ENCODE data around the gene PSMC6. TPM values are rescaled to one million over a fixed set of nuclear protein-coding genes. Genes with fewer than 3 reads are reported as not detected.

PSMC6 gene
- 93.7 TPM for polyA plus RNA-seq (2013, experiment 1 of 2; ENCODE audit: insufficient read length)
- 68.6 TPM for polyA plus RNA-seq (2013, experiment 2 of 2; ENCODE audit: insufficient read length)

DNA sequence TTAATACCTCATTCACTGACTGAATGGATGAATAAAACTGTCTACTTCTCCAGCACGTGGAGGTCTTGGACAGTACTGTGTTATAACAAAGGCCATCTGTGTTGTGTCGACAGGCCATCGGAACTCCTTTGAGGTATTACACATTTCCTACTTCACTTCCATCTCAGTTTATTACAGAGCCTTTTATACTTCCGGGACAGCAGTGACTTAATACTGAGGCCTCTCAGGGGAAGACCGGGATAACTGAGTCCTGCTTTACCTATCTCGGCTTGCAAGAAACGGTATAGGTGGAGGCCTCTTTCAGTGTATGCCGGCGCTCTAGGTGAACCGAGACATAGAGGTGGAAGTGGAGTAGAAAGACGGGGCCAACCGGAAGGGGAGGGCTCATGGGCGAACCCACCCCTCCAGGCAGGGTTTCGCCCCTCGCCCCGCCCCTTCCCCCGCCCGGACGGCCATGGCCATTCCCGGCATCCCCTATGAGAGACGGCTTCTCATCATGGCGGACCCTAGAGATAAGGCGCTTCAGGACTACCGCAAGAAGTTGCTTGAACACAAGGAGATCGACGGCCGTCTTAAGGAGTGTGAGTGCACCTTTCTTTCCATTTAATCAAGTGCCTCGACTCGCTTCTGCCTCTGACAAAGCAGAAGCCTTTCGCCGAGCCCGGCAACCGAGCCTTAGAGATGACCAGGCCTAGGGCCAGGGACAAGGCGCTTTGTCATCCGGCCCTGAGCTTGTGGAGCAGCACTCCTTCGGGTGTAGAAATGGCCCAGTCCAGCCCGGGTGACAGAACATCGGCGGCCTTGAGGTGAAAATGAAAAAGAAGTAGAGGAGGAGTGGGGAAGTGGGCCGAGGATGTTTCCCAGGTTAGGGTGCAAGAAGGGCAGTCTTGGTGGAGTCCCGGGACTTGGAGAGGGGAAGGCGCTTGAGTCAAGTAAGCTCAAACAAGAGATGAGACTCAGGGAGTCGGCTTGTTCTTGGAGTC is at the start of gene PSMC6:
Gene PSMC6 (plus strand): TSS at position 477 of the 983 bp plus-strand sequence. CDS start 20 bp downstream, at position 497.
- DNase-seq, result peak; percentile 90

DNA sequence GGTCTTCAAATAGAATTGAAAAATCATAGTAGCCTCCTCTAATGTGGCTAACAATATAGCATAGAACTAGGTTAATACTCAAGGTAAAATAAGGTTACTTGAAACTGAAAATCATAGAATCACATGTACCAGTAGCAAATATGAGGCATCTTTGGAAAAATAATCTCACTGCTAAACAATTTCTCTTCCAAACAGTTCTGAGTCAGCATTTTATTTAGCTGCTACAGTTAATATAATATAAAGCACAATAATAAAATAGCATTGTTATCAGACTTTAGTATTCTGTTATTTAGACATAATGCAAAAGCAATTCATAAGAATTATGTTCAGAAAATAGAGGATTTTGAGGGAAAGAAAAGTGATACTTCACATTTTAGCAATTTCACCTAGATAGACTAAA is 46.7 kb upstream of the PSMC6 start:
- no peak for DNase-seq

GRCh38 chr14:52660832-52661231 is 46.2 kb upstream of the PSMC6 start:
- no peak for DNase-seq

- DNase-seq, result no peak
These were observed 45.7 kb upstream of the PSMC6 start for GRCh38 chr14:52661314-52661713.

- no peak for DNase-seq
These were observed 43.1 kb upstream of the PSMC6 start for GRCh38 chr14:52663850-52664249.

- DNase-seq, result no peak
These were observed 28.4 kb upstream of the PSMC6 start for GRCh38 chr14:52678591-52678990.

DNA sequence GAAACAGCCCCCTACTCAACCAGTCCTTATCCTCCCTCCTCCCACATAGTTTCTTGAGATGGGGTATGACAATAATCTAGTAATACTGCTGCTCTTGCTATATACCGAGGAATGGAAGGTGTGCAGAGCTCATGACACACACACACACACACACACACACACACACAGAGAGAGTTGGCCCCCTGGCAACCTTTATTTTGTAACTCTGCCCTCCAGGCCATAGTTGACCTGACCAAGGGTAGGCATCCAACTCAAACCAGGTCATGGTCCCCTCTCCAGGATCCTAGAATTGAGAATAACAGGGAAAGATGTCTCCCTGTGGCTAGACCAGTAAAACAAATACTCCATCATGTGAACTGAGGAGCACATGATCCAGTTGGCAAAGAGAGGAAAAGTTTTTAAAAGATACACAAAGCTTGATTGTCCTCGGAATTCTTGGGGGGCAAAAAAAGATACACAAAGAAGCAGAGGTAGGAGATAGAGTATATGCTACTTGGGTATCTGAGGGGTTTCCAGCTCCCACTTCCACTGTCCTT is 22.9 kb upstream of the PSMC6 start:
- no peak for DNase-seq

- no peak for DNase-seq
These were observed 20.8 kb upstream of the PSMC6 start for GRCh38 chr14:52686176-52686575.

GRCh38 chr14:52690983-52691760 is 15.8 kb upstream of the PSMC6 start:
- DNase-seq, result no peak

DNA sequence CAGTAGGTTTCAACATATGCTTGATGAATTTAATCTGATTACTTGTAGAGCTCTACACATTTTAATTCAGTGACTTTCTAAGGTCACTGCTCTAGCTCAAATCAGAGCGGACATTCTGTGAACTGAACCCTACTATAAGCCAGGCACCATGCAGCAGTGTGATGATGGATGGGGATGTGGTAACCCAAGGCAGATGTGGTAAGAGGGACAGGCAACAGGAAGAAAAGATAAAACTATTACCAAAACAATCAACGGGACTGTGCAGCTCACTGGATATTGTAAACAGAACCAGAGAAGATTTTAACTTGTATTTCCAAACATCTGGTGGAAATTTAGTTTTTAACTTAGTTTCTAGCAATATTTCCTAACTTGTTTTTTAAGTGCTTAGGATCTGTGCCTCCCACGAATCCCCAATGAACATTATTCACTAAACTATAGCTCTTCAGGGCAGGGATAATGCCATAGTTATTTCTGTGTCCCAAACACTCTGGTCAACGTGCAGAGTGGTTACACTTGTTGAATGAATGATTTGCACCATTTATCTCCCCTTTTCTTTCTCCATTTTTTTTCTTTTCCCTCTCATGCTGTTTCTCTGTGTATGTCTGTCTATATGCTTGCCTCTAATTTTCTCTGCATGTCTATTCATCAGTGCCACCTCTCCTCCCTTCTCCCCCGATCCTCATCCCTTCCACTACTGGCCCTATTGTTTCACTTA is 14.6 kb upstream of the PSMC6 start:
- DNase-seq, result no peak

GRCh38 chr14:52693036-52693435 is 14.0 kb upstream of the PSMC6 start:
- no peak for DNase-seq

DNA sequence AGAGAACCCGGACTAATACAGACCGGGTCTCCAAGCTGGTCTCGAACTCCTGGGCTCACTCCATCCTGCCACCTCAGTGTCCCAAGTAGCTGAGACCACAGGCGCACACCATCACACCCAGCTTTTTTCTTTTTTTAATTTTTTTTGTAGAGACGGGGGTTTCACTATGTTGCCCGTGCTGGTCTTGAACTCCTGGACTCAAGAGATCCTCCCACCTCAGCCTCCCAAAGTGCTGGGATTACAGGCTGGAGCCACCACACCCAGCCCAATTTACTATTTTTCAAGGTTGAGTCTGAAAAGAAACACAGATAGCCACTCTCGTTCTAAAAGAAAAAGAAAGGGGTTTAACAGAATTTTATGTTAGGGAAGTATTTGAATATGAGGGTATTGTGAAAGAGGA is 13.5 kb upstream of the PSMC6 start:
- DNase-seq, result no peak

DNA sequence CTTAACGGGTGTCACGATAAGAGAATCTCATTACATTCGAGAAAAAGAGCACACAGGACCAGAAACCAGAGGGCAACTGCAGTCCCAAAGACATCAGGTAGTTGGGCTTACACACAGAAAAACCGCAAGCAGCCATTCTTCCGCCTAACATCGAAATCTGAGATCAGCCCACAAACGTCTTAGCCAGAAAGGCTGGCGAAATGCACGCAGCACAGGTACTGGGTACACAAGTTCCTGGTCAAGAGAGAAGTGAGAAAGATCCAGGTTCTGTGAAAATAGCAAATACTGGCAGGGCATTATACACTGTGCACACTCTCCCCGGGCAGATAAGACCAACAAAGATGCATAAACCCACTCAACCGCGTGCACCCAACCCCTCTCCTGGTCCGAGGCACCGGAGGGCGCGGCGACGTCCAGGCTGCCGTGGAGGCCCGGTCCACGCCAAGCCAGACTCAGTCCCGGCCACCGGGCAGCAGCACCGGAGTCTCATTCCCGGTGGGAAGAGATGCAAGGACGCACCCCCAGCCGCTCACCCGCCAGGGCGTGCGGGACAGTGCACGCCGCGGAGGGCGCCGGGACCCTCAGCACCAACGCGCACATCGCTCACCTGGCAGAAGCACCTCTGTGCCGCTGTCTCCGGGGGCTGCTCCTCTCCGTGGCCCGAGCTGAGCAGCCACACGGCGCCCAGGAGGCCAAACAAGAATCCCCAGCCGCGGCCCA is 12.1 kb upstream of the PSMC6 start:
- DNase-seq, result peak; percentile 42

- DNase-seq, result peak; percentile 90
These were observed 11.4 kb upstream of the PSMC6 start, which contains the start of gene ERO1A for GRCh38 chr14:52695481-52696091. TSS of gene ERO1A (minus strand) at chr14:52695558. CDS start at chr14:52695481, 77 bp downstream.

GRCh38 chr14:52700701-52701172 is 6.3 kb upstream of the PSMC6 start:
- peak; percentile 42 for DNase-seq

DNA sequence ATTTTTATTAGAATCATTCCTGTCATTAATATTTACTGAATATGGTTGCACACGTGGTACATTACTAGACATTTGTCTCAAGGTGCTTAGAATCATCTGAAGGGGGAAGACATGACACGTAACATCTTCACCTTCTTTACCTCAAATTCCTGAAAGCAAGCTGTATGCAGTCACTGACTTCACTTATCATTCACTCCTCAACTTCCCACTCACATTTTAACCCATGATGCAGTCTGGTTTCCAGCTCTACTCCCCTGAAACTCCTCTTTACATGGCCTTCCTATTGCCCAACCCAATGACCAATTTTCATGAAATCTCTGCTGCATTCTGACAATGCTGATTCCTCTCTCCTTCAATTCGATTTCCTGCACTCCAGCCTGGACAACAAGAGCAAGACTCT is 5.8 kb upstream of the PSMC6 start:
- DNase-seq, result no peak

DNA sequence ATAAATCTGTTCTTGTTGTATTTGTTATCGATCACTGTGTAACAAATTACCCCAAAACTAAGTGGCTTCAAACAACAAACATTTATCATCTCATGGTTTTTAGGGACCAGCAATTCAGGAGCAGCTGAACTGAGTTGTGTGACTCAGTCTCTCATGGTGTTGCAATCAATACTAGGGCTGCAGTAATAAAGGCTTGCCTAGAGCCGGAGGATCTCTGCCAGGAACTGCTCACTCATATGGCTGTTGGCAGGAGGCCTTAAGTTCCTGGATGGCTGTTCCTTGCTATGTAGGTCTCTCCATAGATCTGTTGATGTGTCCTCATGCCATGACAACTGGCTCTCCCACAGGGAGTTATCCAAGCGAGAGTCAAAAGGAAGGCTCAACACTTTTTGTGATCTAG is 3.8 kb upstream of the PSMC6 start:
- DNase-seq, result peak; percentile 73

- DNase-seq, result no peak
These were observed 3.3 kb upstream of the PSMC6 start for GRCh38 chr14:52703664-52704063.

DNA sequence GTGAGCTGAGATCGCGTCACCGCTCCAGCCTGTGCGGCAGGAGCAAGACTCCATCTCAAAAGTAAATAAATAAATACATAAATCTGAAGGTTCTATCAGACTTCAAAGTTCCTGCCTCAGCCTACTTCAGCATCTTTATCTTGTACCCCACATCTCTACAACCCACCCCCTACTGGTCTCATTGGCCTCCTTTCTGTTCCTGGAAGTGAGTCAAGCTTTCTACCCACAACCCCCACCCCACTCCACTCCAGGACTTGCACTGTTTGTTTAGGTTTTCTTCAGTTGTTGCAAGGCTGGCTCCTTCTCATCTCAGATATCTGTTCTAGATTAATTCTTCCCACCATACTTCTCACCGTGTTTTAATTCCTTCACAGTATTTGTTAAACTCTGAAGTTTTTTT is 714 bp upstream of the PSMC6 start:
- DNase-seq, result peak; percentile 34

- DNase-seq, result peak; percentile 36
These were observed 4.7 kb downstream of the PSMC6 start for GRCh38 chr14:52711666-52712065.

DNA sequence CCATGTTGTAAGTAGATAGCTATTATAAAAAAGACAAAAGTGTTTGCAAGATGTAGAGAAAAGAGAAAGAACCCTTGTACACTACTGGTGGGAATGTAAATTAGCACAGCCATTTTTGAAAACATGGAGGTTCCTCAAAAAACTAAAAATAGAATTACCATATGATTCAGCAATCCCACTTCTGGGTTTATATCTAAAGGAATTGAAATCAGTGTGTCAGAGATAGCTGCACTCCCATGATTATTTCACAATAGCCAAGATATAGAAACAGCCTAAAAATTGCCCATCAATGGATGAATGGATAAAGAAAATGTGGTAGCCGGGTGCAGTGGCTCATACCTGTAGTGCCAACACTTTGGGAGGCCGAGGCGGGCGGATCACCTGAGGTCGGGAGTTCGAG is 9.2 kb downstream of the PSMC6 start:
- no peak for DNase-seq
